GM04503 (cell line): Measurements from ENCODE around the gene AP3S1.
"Not testable (repeated sequence)": the region's sequence is repeated elsewhere in the genome, so short reads cannot be mapped to it uniquely, and the experiment has no call there.

Experiments
- DNase-seq: peaks from one replicate; pipeline ENCODE4 v3.0.0-alpha.2; 2012; ENCODE audit warnings: low read depth

The AP3S1 gene

DNA sequence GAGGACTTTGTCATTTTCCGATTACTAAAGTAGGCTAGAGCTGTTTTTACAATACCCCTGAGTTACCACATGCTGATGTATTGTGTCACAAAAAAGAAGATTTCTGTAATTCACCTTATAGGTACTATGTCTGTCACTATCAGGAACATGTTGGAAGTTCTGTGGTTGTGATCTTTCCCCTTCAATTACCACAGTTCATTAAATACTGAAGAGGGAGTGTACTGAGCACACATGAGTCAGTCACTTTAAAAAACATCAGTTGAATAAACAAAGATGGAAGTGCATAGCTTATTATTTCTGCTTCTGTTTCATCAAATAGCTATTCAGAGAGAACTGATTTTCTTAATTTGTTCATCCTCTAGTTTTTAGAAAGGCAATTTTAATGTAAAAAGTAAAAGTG, 31.7 kb downstream of the AP3S1 start:
- no peak for DNase-seq

DNA sequence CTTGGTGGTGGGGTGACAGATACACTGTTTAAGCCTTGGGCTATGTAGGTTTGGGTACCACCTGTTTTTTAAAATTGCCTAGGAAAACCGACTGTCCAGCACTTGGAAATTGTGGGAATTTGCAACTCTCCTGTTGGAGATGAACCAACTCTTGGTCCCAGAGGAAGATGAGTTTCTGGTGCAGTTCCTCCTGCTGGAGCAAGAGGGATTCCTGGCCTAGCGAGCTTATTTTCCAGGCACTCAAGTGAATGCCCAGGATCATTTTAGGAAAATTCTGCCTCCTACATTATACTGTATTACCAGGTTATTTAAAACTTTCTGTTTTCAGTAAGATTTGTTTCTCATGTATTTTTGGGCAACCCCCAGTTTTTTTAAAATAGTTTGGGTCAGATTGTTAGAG, 33.7 kb downstream of the AP3S1 start:
- DNase-seq, result no peak

DNA sequence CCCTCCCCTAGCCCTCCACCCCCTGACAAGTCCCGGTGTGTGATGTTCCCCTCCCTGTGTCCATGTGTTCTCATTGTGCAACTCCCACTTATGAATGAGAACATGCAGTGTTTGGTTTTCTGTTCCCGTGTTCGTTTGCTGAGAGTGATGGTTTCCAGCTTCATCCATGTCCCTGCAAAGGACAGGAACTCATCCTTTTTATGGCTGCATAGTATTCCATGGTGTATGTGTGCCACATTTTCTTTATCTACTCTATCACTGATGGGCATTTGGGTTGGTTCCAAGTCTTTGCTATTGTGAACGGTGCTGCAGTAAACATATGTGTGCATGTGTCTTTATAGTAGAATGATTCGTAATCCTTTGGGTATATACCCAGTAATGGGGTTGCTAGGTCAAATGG, 35.6 kb downstream of the AP3S1 start:
- not testable (repeated sequence) for DNase-seq

DNA sequence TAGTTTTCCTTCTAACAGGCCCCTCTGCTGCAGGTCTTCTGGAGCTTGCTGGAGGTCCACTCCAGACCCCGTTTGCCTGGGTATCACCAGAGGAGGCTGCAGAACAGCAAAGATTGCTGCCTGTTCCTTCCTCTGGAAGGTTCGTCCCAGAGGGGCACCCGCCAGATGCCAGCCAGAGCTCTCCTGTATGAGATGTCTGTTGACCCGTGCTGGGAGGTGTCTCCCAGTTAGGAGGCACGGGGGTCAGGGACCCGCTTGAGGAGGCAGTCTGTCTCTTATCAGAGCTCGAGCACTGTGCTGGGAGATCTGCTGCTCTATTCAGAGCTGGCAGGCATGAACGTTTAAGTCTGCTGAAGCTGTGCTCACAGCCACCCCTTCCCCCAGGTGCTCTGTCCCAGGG, 40.7 kb downstream of the AP3S1 start:
- not testable (repeated sequence) for DNase-seq

DNA sequence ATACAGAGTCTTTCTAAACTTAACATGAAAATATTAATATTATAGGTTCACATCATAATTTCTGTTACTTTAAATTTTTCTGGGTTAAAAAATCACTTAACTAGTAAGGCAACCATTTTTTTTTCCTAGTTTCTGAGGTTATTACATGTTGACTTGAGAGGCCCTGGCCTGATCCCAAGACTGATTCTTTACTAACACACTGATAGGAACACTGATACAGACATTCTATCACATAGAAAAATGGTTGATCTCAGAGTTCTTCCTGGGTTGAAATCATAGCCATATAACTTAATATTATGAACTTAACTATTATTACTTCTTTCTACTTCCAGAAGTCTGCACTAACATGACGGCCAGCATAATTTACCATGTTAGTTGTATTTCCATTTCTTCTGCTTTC, 43.0 kb downstream of the AP3S1 start:
- DNase-seq, result no peak

GRCh38 chr5:115885208-115885607, 43.5 kb downstream of the AP3S1 start:
- DNase-seq, result not testable (repeated sequence)

DNA sequence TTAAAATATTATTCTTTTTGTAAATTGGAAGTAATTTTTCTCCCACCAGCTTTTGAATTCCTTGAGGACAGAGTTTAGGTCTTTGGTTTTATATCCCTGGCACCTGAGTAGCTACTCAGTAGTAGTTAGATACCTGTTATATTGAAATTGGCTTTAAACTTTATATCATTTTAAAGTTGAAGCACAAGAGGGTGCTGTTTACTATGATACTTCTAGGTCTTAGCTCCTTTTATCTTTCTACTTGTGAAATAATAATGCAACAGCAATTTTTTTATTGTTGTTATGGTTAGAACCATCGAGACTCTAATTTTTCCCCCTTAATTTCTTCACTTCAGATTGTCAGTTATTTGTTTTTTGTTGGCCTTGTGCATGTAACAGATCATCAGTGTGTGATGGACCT, 46.3 kb downstream of the AP3S1 start:
- peak; percentile 7 for DNase-seq

DNA sequence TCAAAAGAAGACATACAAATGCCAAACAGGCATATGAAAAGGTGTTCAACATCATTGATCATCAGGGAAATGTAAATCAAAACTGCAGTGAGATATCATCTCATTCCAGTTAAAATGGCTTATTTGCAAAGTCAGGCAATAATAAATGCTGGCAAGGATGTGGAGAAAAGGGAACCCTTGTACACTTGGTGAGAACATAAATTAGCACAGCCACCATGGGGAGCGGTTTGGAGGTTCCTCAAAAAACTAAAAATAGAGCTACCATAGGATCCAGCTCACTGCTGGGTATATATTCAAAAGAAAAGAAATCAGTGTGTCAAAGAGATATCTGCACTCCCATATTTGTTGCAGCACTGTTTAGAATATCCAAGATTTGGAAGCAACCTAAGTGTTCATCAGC, 50.3 kb downstream of the AP3S1 start:
- DNase-seq, result no peak

- no peak for DNase-seq
Observed at GRCh38 chr5:115894342-115894741, 52.6 kb downstream of the AP3S1 start.

DNA sequence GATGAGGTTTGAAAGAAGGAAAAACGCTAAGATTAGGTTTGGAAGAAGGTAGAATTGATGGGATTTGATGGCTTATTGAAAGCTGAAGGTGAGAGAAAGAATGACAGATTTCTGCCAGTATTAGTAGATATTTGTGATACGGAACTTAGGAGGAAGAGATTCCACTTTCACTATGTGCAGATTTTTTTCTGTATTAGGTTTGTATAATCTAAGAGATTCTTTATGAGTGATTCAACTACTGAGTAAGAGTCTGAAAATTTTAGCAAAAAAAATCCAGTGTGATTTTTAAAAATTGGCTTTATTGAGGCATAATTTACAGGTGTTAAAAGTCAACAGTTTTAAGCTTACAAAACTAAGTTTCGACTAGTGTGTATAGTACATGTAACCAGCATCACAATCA, 54.1 kb downstream of the AP3S1 start:
- no peak for DNase-seq

DNA sequence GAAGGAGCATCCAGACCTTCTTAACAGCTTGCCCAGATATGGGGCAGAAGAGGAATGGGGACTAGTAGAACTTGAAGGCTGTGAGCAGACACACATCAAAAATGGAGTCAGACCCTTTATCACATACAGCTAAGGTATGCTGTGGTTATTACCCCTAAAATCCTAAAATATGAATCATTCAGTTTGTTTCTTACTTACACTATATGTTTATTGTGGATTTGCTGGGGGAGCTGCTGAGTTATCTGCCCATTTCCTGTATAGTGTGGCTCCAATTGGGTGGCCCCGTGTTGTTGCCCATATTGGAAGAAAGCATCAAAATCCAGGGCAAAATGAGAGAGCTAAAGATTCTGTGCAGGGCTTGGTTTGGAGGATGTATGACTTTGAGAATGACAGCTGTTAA, 56.9 kb downstream of the AP3S1 start:
- DNase-seq, result no peak

DNA sequence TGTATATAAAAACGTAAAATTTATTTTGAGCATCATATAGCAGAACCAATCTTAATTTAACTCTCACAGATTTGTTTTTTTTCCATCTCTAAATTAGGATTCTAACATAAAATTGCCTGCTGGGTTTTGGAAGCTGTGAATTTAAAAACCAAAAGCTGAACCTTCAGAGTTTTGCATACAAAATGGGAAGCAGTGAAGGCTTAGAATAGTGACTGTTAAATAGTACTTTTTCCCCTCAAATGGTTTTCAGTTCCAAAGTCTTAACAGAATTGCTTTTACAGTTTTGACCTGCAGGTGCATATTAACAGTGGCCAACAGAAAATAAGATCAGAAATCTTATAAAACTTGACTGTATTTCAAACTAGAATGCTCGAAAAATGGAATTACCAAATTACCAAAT, 65.4 kb downstream of the AP3S1 start:
- DNase-seq, result no peak

DNA sequence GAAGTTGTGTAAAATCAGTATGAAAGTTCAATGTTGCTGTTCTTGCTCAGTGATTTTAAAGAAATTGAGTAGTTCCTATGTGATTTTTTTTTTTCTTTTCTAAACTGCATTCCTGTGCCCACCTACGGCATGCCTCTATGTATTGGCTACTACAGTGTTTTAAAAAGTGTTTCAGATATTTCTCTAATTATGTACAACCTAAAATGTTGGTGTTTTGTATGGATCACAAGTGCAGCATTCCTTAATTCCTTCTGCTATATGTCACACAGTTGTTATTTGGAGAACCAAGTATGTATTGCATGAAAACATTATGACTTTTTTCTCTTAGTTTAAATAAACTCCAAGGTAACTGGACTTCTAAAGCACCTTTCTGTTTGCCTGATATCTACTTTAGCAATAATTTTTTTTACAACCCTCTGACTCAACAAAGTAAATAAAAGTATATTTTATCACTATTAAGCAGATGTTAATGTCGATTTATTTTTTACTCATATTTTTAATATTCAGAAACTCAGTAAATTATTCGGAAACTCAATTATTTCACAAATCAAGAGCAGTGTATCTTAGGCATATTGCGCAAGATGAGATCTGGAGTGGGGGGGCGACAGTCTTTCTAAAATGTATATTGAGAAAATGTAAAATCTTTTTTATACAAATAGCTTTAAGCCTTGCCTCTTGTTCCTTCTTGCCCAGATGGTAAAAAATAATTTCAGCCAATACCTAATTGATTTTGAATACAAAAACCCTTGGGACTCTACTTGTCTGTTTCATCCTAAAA, 72.1 kb downstream of the AP3S1 start:
- DNase-seq, result not testable (repeated sequence)

GRCh38 chr5:115920171-115920725, 78.5 kb downstream of the AP3S1 start:
- DNase-seq, result no peak

DNA sequence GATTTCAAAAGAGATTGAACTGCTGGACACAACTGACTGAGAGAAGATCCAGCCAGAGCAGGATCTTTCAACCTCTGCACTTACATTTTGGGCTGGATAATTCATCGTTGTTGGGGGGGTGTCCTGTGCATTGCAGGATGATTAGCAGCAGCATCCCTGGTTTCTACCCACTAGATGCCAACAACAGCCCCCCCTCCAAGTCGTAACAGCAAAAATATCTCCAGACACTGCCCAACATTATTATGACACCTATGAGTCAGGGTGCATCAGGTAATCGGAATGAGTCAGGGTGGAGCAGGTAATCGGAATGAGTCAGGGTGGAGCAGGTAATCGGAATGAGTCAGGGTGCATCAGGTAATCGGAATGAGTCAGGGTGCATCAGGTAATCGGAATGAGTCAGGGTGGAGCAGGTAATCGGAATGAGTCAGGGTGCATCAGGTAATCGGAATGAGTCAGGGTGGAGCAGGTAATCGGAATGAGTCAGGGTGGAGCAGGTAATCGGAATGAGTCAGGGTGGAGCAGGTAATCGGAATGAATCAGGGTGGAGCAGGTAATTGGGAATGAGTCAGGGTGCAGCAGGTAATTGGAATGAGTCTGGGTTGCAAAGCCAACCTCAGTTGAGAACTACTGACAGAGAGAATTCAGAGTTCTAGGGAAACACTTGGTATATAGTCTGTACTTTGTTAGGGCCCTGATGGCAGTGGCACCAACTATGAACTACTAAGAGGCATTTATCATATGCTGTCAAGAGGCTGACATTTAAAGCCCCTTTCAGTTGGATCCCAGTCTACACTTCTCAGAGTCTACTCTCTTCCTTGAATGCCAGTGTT, 87.1 kb downstream of the AP3S1 start:
- DNase-seq, result not testable (repeated sequence)

DNA sequence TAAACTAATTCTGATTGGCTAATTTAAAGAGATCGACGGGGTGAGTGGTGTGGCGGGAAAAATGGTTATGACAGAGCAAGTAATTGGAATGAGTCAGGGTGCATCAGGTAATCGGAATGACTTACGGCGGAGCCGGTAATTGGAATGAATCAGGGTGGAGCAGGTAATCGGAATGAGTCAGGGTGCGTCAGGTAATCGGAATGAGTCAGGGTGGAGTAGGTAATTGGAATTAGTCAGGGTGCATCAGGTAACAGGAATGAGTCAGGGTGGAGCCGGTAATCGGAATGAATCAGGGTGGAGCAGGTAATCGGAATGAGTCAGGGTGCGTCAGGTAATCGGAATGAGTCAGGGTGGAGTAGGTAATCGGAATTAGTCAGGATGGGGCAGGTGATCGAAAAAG, 88.4 kb downstream of the AP3S1 start:
- DNase-seq, result not testable (repeated sequence)

GRCh38 chr5:115930630-115931337, 89.0 kb downstream of the AP3S1 start:
- DNase-seq, result no peak

DNA sequence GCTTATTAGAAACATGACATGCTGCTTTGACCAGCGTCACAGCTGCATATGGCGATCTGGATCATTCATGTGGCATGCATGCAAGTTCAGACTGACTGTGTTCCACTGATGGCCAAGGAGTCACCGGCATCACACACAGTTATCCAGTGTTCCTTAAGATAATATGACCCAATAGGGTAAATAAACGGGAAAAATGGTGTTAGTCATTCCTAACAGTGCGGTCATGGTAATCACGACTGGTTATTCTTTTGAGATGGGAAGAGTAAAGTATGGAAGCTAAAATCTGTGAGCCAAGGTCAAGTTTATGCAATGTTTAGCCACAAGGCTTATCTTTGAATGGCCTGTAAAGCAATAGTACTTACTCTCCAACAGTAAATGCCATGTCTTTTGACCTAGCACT, 91.3 kb downstream of the AP3S1 start:
- no peak for DNase-seq

DNA sequence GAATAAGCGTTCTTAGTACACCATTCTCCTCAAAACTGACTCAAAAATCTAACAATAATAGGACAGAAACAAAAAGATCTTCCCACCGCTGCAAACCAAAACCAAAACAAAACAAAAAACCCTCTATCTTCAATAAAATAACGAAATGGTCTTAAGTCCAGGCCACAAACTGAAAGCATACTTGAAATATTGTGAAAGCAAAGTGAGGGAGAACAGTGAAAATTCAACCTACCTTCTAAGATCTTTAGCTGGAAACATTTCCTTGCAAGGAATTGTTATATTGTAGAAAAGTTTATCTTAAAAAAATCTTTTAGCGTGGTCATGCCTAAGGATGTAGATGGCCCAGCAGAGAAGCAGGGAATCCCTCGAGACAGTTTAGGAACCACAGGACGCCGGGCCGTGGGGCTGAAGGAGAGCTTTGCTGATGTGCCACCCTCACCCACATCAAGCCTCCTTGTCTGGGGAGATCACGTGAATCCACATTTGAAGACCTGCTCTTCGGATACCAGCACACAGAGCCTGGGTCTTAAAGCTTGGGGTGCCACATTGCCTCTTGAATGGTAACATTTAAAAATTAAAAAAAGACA, 92.7 kb downstream of the AP3S1 start:
- no peak for DNase-seq

GRCh38 chr5:115936031-115936430, 94.3 kb downstream of the AP3S1 start:
- DNase-seq, result no peak

GRCh38 chr5:115939059-115939458, 97.3 kb downstream of the AP3S1 start:
- no peak for DNase-seq
